HFF-Myc (cell line): Measurements from ENCODE around the gene SVEP1.
"Not testable (repeated sequence)": the region's sequence is repeated elsewhere in the genome, so short reads cannot be mapped to it uniquely, and the experiment has no call there.

Experiments used
- DNase-seq: peaks from one replicate; pipeline ENCODE4 v3.0.0-alpha.2; 2011; ENCODE audit warnings: low read depth; ENCODE audit errors: extremely low read depth
- H3K4me3 ChIP-seq: replicated peaks from 2 replicates; pipeline ENCODE4 v1.5.1; 2011; ENCODE audit warnings: low read depth, mild to moderate bottlenecking, control low read depth, low read length
- TF ChIP-seq, protein P1 (sequence below): IDR thresholded peaks from 2 replicates; pipeline ENCODE4 v1.5.1; 2012; ENCODE audit warnings: mild to moderate bottlenecking, low read depth, low read length, control low read depth; ENCODE audit errors: missing control alignments

The SVEP1 gene

DNA sequence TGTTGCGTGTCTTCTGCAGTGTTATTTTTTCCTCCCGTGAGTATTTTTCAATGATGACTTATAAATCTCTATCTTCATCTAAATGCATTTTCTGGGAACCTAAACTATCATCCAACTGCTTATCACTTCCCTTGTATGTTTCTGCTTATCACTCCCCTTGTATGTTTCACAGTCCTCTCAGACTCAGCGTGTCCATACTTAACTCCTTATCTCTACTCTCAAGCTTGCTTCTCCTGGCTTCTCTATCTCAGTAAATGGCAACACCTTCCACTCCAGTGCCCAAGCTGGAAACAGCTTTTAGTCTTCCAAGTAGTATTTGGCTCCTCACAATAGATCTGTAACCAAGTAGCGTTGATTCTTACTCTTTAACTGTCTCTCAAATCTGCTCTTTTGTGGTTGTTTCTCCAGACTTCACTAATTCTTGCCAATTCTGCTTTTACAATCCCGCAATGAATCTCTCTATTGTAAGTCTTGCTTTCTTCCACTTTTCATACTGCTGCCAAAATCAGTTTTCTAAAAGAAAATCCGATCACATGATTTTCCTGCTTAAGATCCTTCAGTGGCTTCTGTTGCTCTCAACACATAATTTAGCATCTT is 208.0 kb downstream of the SVEP1 start:
- no peak for DNase-seq
- TF ChIP-seq, protein P1, sequence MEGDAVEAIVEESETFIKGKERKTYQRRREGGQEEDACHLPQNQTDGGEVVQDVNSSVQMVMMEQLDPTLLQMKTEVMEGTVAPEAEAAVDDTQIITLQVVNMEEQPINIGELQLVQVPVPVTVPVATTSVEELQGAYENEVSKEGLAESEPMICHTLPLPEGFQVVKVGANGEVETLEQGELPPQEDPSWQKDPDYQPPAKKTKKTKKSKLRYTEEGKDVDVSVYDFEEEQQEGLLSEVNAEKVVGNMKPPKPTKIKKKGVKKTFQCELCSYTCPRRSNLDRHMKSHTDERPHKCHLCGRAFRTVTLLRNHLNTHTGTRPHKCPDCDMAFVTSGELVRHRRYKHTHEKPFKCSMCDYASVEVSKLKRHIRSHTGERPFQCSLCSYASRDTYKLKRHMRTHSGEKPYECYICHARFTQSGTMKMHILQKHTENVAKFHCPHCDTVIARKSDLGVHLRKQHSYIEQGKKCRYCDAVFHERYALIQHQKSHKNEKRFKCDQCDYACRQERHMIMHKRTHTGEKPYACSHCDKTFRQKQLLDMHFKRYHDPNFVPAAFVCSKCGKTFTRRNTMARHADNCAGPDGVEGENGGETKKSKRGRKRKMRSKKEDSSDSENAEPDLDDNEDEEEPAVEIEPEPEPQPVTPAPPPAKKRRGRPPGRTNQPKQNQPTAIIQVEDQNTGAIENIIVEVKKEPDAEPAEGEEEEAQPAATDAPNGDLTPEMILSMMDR, result no peak
- H3K4me3 ChIP-seq, result no peak overlapping the region

DNA sequence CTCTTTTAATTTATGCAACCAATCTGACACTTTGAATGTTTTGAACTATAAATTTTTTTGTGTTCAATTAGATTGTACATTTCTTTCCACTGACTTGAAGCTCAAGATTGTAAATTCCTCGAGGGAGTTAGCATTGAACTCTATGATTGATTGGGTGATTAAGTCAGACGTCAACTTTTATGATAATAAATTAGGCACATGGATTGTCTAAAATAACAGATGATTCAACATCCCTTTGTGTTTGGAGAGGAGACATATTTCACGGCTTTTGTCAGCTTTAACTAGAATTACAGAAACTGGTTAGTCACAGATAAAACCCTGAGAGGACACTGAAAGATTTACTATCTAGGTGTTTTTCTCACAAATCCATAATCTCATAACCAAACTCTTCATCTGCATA is 209.2 kb downstream of the SVEP1 start:
- no peak for DNase-seq
- H3K4me3 ChIP-seq, result no peak overlapping the region
- TF ChIP-seq, protein P1, result no peak

DNA sequence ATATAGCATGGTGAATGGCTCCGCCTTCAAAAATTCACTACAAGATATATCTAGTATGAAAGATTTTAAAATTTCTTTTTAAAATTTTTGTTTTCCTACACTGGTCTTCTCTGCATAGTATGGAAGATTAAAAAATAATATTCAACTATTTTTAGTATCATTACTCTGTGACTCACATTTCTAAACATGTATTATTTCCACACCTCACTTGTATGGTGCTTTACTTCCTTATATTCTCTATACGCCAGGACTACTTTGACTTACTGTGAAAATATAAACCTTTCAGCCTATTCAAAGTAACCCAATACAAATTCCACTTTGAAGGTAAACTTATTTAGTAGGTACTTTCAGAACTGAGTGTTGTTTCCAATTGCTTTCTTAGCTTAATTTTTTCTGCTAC is 215.1 kb downstream of the SVEP1 start:
- DNase-seq, result no peak
- no peak overlapping the region for H3K4me3 ChIP-seq
- TF ChIP-seq, protein P1, result no peak

DNA sequence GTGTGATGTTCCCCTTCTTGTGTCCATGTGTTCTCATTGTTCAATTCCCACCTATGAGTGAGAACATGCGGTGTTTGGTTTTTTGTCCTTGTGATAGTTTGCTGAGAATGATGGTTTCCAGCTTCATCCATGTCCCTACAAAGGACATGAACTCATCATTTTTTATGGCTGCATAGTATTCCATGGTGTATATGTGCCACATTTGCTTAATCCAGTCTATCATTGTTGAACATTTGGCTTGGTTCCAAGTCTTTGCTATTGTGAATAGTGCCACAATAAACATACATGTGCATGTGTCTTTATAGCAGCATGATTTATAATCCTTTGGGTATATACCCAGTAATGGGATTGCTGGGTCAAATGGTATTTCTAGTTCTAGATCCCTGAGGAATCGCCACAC is 220.5 kb downstream of the SVEP1 start:
- H3K4me3 ChIP-seq, result not testable (repeated sequence)

DNA sequence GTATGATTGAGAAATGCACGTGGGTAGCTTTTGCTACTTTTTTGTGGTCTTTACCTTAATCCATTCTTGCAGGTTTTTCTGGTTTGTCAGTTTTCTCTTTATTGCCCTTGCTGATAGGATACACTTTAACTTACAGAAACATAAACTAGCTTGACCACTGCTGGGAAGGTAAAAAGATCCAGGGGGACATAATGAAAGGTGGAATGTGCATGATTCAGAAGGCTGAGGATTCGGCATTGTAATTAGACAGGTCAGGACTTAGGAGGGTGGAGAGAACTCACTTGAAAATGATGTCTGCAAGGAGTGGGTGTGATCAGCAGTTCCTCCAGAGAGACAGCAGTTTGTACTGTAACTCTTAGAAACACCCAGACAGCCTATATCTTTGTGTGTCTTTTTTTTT is 222.0 kb downstream of the SVEP1 start:
- TF ChIP-seq, protein P1, result no peak
- no peak overlapping the region for H3K4me3 ChIP-seq
- DNase-seq, result no peak

More for the DNA sequence above, 220.5 kb downstream of the SVEP1 start:
- DNase-seq, result not testable (repeated sequence)

DNA sequence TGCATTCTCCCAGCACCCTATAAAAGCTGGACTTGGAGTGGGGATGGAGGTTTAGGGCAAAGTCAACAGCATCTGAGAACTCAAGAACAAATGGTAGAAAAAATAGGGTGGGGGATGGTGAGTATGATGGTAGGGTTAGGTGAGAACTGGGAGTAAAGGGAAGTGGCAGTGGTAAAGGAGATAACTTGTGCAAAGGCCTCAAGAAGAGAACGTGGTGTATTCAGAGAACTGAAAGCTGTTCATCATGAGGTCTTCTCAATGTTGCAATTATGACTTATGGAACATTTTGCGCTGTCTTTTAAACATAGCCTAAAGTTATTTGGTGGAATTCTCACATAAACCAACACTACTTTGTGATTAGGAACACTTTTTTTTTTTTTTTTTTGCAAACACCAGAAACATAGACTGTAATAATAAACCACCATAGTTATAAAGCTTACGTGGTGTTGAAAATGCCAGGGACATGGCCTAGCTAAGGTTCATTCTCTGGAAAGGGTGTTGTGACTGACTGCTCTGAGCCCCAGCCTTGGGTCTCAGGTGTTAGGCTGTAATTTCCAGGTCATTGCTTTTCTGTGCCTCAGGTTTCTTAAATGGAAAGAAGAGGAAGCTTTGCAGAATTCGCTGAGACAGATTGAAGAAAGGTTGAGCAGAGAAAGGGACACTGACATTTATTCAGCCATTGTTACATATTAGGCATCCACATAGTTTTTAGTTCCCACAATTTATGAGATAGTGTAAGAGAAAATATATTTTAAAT is 222.7 kb downstream of the SVEP1 start:
- no peak for DNase-seq
- TF ChIP-seq, protein P1, result no peak
- H3K4me3 ChIP-seq, result no peak overlapping the region

DNA sequence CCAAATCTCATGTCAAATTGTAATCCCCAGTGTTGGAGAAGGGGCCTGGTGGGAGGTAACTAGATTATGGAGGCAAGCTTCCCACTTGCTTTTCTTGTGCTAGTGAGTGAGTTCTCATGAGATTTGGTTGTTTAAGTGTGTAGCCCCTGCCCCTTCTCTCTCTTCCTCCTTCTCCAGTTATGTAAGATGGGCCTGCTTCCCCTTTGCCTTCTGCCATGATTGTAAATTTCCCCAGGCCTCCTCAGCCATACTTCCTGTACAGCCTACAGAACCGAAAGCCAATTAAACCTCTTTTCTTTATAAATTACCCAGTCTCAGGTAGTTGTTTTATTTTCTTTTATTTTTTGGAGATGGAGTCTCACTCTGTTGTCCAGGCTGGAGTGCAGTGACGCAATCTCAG is 223.6 kb downstream of the SVEP1 start:
- H3K4me3 ChIP-seq, result no peak overlapping the region
- TF ChIP-seq, protein P1, result no peak
- DNase-seq, result no peak
